Suprapubic skin (tissue), 4 donors: ENCODE measurements around the gene KCNC4. TPM values are rescaled to one million over a fixed set of nuclear protein-coding genes. Genes with fewer than 3 reads are reported as not detected.

Experiments
- DNase-seq, 2 donors: peaks; one replicate each; pipeline ENCODE4 v3.0.0-alpha.2; 2019; ENCODE audit warnings: low spot score in 2 of 2
- H3K27ac ChIP-seq: fragments of 200-600 bp; sonication (generic); one replicate; pipeline ENCODE4 v1.5.1; 2019
- H3K27me3 ChIP-seq: fragments of 200-600 bp; sonication (generic); one replicate; pipeline ENCODE4 v1.5.1; 2019
- H3K36me3 ChIP-seq: fragments of 200-600 bp; sonication (generic); one replicate; pipeline ENCODE4 v1.5.1; 2019
- H3K4me1 ChIP-seq: fragments of 200-600 bp; sonication (generic); one replicate; pipeline ENCODE4 v1.5.1; 2019
- H3K4me3 ChIP-seq: fragments of 200-600 bp; sonication (generic); one replicate; pipeline ENCODE4 v1.5.1; 2019; ENCODE audit warnings: mild to moderate bottlenecking
- H3K9me3 ChIP-seq: fragments of 200-600 bp; sonication (generic); one replicate; pipeline ENCODE4 v1.5.1; 2019
- CTCF ChIP-seq, 2 donors: fragments of 200-600 bp in 1 of 2; fragments of 450-650 bp in 1 of 2; sonication (generic) in 1 of 2; IDR thresholded peaks; one replicate each; pipeline ENCODE4 v1.5.1; 2016 to 2019; ENCODE audit warnings: antibody characterized with exemption in 2 of 2, mild to moderate bottlenecking in 1 of 2, moderate library complexity in 1 of 2
- EP300 ChIP-seq: sonication (generic); formaldehyde crosslinking; IDR thresholded peaks from one replicate; pipeline ENCODE4 v1.6.1; 2017; ENCODE audit warnings: antibody characterized with exemption
- POLR2A ChIP-seq, 2 donors: fragments of 450-650 bp; IDR thresholded peaks; one replicate each; pipeline ENCODE4 v1.6.1; 2017; ENCODE audit warnings: antibody characterized with exemption in 2 of 2, mild to moderate bottlenecking in 2 of 2, moderate library complexity in 2 of 2
- POLR2AphosphoS5 ChIP-seq, 3 donors: sonication (generic); formaldehyde crosslinking; IDR thresholded peaks; one replicate each; pipeline ENCODE4 v1.6.1; 2017; ENCODE audit warnings: antibody characterized with exemption in 3 of 3
- WGBS: methylation state at CpG from one replicate; pipeline ENCODE4 v1.1.5; 2018; 5-methylcytosine and 5-hydroxymethylcytosine counted together
- total RNA-seq, 4 donors: library from RNA; depleted of rRNA; stranded (reverse); fragments of >200 nt; gene quantifications; one replicate each; pipeline ENCODE4 v1.1.0, GENCODE V29; 2016

KCNC4 gene
- total RNA-seq, 4 donors from 2014 or later: 4.5 to 15.8 (median 7.4) TPM

- Histone ChIP-seq H3K4me3 (no peak overlapping the region), H3K27me3 (no peaks in the 10 kb centered on the region), H3K9me3 (no peaks in the 10 kb centered on the region), H3K36me3 (no peaks in the 10 kb centered on the region), H3K27ac (no peak overlapping the region), H3K4me1 (peaks cover 37% of the 10 kb centered on the region)
- 35% methylated on average over 4 of the region's 5 CpGs for WGBS
- DNase-seq: no peak
- TF ChIP-seq POLR2AphosphoS5 (IDR thresholded peaks at IDR 0.05) (no peak), CTCF (IDR thresholded peaks at IDR 0.05) (peak; percentile 61 to 85)
Observed at GRCh38 chr1:110207831-110208230, 2.3 kb upstream of the KCNC4 start.

DNA sequence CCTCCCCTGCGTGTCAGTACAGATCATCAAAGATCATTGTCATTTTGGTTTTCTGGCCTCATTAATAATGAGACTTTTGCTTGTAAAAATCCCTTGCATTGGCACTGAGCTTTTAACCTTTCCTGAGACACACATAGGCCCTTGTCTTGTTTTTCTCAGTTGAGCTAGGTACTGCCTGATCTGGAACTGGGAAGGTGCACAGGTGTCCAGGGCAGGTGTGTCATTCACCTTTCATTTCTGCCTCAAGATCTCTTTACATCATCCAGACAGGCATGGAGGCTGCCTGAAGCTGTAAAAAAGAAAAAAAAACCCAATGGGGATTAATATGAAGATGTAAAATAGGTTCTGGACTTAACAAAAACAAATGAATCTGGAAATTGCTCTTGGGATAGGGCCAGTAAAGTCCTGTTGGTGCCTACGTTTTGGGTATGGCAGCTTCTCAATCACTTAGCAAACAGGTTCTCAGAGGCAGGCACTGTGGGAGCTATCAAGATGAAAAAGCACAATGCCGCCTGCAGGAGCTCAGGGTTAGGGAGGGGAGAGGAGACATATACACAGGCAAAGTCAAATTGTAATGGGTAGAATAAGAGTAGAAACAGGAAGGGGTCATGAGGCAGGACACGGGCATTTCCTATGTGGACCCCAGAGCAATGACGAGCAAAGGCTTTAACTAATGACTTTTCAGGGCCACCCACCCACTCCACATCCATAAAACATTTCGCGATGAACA is 1.0 kb upstream of the KCNC4 start:
- peak overlapping the region; percentile 88 for H3K4me3 ChIP-seq
- no peak for TF ChIP-seq POLR2A (IDR thresholded peaks at IDR 0.05)
- TF ChIP-seq POLR2AphosphoS5 (IDR thresholded peaks at IDR 0.05): no peak
- no peak for TF ChIP-seq CTCF (IDR thresholded peaks at IDR 0.05)
- no peak for TF ChIP-seq EP300
- H3K36me3 ChIP-seq: no peaks in the 10 kb centered on the region
- peaks cover 47% of the 10 kb centered on the region for H3K4me1 ChIP-seq
- peak overlapping the region; percentile 52 for H3K27ac ChIP-seq
- no peaks in the 10 kb centered on the region for H3K9me3 ChIP-seq
- no peak for DNase-seq
- no peaks in the 10 kb centered on the region for H3K27me3 ChIP-seq
- WGBS: 46% methylated on average over 7 of the region's 7 CpGs

GRCh38 chr1:110210604-110211495 is 736 bp downstream of the KCNC4 start:
- Histone ChIP-seq H3K36me3 (no peaks in the 10 kb centered on the region), H3K9me3 (no peaks in the 10 kb centered on the region), H3K4me1 (peaks cover 51% of the 10 kb centered on the region), H3K27me3 (no peaks in the 10 kb centered on the region), H3K27ac (peak overlapping the region; percentile 52), H3K4me3 (peak overlapping the region; percentile 88)
- TF ChIP-seq POLR2A (IDR thresholded peaks at IDR 0.05) (no peak), CTCF (IDR thresholded peaks at IDR 0.05) (no peak), POLR2AphosphoS5 (IDR thresholded peaks at IDR 0.05) (no peak), EP300 (no peak)
- DNase-seq: peak; percentile 79 to 83
- WGBS: under 1% methylated on average over 29 of the region's 101 CpGs

DNA sequence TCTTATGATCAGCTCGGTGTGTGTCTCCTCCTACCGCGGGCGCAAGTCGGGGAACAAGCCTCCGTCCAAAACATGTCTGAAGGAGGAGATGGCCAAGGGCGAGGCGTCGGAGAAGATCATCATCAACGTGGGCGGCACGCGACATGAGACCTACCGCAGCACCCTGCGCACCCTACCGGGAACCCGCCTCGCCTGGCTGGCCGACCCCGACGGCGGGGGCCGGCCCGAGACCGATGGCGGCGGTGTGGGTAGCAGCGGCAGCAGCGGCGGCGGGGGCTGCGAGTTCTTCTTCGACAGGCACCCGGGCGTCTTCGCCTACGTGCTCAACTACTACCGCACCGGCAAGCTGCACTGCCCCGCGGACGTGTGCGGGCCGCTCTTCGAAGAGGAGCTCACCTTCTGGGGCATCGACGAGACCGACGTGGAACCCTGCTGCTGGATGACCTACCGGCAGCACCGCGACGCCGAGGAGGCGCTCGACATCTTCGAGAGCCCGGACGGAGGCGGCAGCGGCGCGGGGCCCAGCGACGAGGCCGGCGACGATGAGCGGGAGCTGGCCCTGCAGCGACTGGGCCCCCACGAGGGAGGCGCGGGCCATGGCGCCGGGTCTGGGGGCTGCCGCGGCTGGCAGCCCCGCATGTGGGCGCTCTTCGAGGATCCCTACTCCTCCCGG is 1.5 kb downstream of the KCNC4 start:
- no peaks in the 10 kb centered on the region for H3K36me3 ChIP-seq
- H3K27me3 ChIP-seq: no peaks in the 10 kb centered on the region
- H3K4me1 ChIP-seq: peaks cover 51% of the 10 kb centered on the region
- no CpG with 5 or more reads among the region's 81 CpGs for WGBS
- TF ChIP-seq CTCF (IDR thresholded peaks at IDR 0.05) (no peak), POLR2A (IDR thresholded peaks at IDR 0.05) (no peak), EP300 (no peak), POLR2AphosphoS5 (IDR thresholded peaks at IDR 0.05) (no peak)
- H3K9me3 ChIP-seq: no peaks in the 10 kb centered on the region
- H3K4me3 ChIP-seq: peak overlapping the region; percentile 88
- H3K27ac ChIP-seq: peak overlapping the region; percentile 52
- no peak for DNase-seq
